Esophagus muscularis mucosa (tissue), 4 donors: ENCODE data around the gene PRR35. TPM values are rescaled to one million over a fixed set of nuclear protein-coding genes. Genes with fewer than 3 reads are reported as not detected.

Experiments
- DNase-seq: peaks from one replicate; pipeline ENCODE4 v3.0.0-alpha.2; 2017; ENCODE audit errors: extremely low spot score
- H3K27ac ChIP-seq, 4 donors: fragments of 200-600 bp; sonication (generic); replicated peaks in 1 of 4; 1 replicate in 3 of 4; 2 replicates in 1 of 4; pipeline ENCODE4 v1.5.1; 2016 to 2019; ENCODE audit warnings: mild to moderate bottlenecking in 1 of 4
- H3K27me3 ChIP-seq, 4 donors: fragments of 200-600 bp; sonication (generic); one replicate each; pipeline versions ENCODE4 v1.5.1 to v1.6.0; 2016 to 2019
- H3K36me3 ChIP-seq, 4 donors: fragments of 200-600 bp; sonication (generic); one replicate each; pipeline ENCODE4 v1.5.1; 2016 to 2019
- H3K4me1 ChIP-seq, 4 donors: fragments of 200-600 bp; sonication (generic); one replicate each; pipeline ENCODE4 v1.5.1; 2016 to 2019
- H3K4me3 ChIP-seq, 4 donors: fragments of 200-600 bp; sonication (generic); 1 replicate in 2 of 4; 2 replicates in 2 of 4; pipeline ENCODE4 v1.5.1; 2016 to 2019; ENCODE audit warnings: mild to moderate bottlenecking in 4 of 4, moderate library complexity in 1 of 4
- H3K9me3 ChIP-seq, 4 donors: fragments of 200-600 bp; sonication (generic); 1 replicate in 3 of 4; 2 replicates in 1 of 4; pipeline ENCODE4 v1.5.1; 2016 to 2019
- EP300 ChIP-seq: sonication (generic); formaldehyde crosslinking; IDR thresholded peaks from one replicate; pipeline ENCODE4 v1.6.1; 2017; ENCODE audit warnings: antibody characterized with exemption
- POLR2A ChIP-seq: fragments of 450-650 bp; IDR thresholded peaks from one replicate; pipeline ENCODE4 v1.6.1; 2017; ENCODE audit warnings: antibody characterized with exemption, moderate library complexity, mild to moderate bottlenecking, low read depth
- POLR2AphosphoS5 ChIP-seq, 2 donors: sonication (generic); formaldehyde crosslinking; IDR thresholded peaks; one replicate each; pipeline ENCODE4 v1.6.1; 2017; ENCODE audit warnings: antibody characterized with exemption in 2 of 2
- WGBS: methylation state at CpG from one replicate; pipeline ENCODE4 v1.1.5; 2018; 5-methylcytosine and 5-hydroxymethylcytosine counted together
- intact Hi-C: fragments of 100-400 bp; cut with DNase I; formaldehyde crosslinking; loops from one replicate; pipeline ENCODE4 v1.15.1; 2023
- total RNA-seq, 4 donors: library from RNA; depleted of rRNA; stranded (reverse); fragments of >200 nt; gene quantifications; one replicate each; pipeline versions ENCODE4 v1.1.0 to v1.2.1, GENCODE V29; 2016
- TF ChIP-seq, protein P1 (sequence below), 3 experiments: fragments of 200-600 bp in 2 of 3; fragments of 450-650 bp in 1 of 3; sonication (generic) in 2 of 3; IDR thresholded peaks; one replicate each; pipeline ENCODE4 v1.5.1; 2017 to 2019; ENCODE audit warnings: antibody characterized with exemption in 3 of 3, mild to moderate bottlenecking in 2 of 3, moderate library complexity in 1 of 3

PRR35 gene
- total RNA-seq, 4 donors from 2014 or later, result not detected

DNA sequence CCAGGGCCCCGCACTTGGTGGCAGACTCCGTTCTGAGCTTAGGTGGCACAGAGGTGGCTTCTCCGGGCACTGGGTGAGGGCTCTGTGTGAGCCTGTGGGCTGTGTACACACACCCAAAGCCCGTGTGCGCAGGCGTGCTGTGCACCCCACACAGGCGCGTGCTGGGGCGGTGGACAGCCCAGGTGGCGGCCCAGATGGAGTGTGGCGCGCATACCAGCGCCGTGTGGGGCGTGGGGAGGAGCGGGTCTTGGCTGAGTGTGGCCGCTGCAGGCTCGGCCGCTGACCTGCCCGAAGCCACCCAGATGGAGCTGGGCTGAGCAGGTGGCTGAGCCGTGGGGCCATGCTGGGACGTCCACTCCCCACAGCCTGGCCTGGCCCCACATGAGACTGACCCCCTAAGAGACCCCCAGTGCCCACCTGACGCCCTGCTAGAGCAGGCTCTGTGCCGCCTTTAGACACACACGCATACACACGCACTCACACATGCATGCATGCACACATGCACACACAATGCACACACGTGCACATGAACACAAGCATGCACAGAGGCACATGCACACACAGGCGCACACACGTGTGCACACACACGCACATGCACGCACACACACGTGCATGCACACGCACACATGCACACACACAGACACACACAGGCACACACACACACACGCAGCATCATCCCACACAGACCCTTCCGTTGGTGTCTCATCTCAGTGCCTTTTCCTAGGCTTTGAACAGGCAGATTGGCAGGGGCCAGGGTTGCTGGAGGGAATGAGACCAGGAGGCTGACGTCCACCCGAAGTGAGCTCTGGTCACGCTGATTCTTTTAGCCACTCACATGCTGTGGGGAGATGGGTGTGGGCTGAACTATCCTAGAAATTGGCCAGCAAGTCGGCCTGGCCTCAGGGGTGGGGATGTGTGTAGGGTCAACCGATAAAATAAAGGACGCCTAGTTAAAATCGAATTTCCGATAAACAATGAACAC is 2.1 kb downstream of the PRR35 start:
- Histone ChIP-seq H3K36me3 (no peaks in the 10 kb centered on the region), H3K27ac (no peak overlapping the region), H3K4me1 (peaks cover 21 to 47% (median 36%) of the 10 kb centered on the region in 4 donors), H3K9me3 (no peaks in the 10 kb centered on the region), H3K4me3 (no peak overlapping the region), H3K27me3 (peaks cover 0 to 78% (median 17%) of the 10 kb centered on the region in 4 donors)
- WGBS, result 79% methylated on average over 25 of the region's 43 CpGs
- no peak for DNase-seq
- intact Hi-C loops, result no loop called here
- TF ChIP-seq, protein P1, sequence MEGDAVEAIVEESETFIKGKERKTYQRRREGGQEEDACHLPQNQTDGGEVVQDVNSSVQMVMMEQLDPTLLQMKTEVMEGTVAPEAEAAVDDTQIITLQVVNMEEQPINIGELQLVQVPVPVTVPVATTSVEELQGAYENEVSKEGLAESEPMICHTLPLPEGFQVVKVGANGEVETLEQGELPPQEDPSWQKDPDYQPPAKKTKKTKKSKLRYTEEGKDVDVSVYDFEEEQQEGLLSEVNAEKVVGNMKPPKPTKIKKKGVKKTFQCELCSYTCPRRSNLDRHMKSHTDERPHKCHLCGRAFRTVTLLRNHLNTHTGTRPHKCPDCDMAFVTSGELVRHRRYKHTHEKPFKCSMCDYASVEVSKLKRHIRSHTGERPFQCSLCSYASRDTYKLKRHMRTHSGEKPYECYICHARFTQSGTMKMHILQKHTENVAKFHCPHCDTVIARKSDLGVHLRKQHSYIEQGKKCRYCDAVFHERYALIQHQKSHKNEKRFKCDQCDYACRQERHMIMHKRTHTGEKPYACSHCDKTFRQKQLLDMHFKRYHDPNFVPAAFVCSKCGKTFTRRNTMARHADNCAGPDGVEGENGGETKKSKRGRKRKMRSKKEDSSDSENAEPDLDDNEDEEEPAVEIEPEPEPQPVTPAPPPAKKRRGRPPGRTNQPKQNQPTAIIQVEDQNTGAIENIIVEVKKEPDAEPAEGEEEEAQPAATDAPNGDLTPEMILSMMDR (IDR thresholded peaks at IDR 0.05), result no peak
- TF ChIP-seq POLR2AphosphoS5 (IDR thresholded peaks at IDR 0.05), result no peak
- no peak for TF ChIP-seq POLR2A
- no peak for TF ChIP-seq EP300

DNA sequence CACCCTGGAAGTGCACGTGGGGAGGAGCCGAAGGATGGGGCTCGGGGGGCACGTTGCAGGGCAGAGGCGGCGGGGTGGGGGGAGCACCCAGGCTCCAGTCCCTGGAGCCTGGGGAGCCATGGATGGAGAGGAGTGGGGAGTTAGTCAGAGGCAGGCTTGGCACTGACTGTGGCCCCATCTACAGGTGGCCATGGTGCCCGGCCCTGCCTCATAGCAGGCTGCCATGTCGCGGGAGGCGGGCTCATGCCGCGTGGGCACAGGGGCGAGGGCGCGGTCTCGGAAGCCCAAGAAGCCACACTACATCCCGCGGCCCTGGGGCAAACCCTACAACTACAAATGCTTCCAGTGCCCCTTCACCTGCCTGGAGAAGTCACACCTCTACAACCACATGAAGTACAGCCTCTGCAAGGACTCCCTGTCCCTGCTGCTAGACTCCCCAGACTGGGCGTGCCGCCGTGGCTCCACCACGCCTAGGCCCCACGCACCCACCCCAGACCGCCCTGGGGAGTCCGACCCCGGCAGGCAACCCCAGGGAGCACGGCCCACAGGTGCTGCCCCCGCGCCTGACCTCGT is 3.0 kb downstream of the PRR35 start:
- DNase-seq, result no peak
- WGBS, result 86% methylated on average over 21 of the region's 30 CpGs
- H3K4me3 ChIP-seq, result no peak overlapping the region
- intact Hi-C loops, result no loop called here
- no peaks in the 10 kb centered on the region for H3K36me3 ChIP-seq
- H3K9me3 ChIP-seq, result no peaks in the 10 kb centered on the region
- no peak overlapping the region for H3K27ac ChIP-seq
- peaks cover 29 to 56% (median 45%) of the 10 kb centered on the region in 4 donors for H3K4me1 ChIP-seq
- TF ChIP-seq POLR2A, result no peak
- TF ChIP-seq POLR2AphosphoS5 (IDR thresholded peaks at IDR 0.05), result no peak
- TF ChIP-seq, protein P1 (IDR thresholded peaks at IDR 0.05), result no peak
- no peak for TF ChIP-seq EP300
- H3K27me3 ChIP-seq, result peaks cover 0 to 69% (median 17%) of the 10 kb centered on the region in 4 donors

DNA sequence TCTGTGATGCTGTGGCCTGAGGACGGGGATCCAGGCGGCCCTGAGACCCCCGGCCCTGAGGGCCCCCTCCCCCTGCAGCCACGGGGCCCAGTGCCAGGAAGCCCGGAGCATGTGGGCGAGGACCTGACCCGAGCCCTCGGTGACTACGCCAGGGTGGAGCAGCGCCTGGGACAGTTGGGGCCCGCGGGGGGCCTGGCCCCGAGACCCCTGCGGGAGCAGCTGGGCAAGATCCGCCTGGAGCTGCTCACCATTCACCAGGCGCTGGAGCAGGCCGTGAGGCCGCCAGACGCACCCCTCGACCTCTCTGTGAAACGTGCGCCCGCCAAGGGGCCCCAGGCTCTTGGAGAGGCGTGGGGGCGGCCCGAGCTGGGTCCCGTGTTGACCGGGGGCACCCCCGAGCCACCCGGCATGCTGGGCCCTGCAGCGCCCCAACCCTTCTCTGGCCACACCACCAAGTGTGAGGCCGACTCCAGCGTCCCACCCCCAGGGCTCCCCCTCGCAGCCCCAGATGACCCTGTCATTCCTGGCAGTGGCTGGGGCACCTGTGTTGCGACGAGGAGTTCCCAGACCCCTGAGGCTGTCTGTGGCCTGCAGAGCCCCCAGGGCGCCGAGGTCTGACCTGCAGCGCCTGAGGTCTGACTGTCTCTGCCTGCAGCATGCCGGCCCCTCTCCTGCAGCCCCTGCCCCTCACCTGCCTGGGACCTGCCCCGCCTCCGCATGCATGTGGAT is 4.7 kb downstream of the PRR35 start:
- intact Hi-C loops, result no loop called here
- Histone ChIP-seq H3K9me3 (no peaks in the 10 kb centered on the region), H3K27me3 (peaks cover 0 to 52% (median 9%) of the 10 kb centered on the region in 4 donors), H3K4me1 (peaks cover 39 to 61% (median 51%) of the 10 kb centered on the region in 4 donors), H3K36me3 (no peaks in the 10 kb centered on the region), H3K4me3 (no peak overlapping the region), H3K27ac (no peak overlapping the region)
- WGBS, result 88% methylated on average over 2 of the region's 42 CpGs
- no peak for DNase-seq
- TF ChIP-seq, protein P1 (IDR thresholded peaks at IDR 0.05), result no peak
- TF ChIP-seq EP300 (no peak), POLR2A (no peak), POLR2AphosphoS5 (IDR thresholded peaks at IDR 0.05) (no peak)

DNA sequence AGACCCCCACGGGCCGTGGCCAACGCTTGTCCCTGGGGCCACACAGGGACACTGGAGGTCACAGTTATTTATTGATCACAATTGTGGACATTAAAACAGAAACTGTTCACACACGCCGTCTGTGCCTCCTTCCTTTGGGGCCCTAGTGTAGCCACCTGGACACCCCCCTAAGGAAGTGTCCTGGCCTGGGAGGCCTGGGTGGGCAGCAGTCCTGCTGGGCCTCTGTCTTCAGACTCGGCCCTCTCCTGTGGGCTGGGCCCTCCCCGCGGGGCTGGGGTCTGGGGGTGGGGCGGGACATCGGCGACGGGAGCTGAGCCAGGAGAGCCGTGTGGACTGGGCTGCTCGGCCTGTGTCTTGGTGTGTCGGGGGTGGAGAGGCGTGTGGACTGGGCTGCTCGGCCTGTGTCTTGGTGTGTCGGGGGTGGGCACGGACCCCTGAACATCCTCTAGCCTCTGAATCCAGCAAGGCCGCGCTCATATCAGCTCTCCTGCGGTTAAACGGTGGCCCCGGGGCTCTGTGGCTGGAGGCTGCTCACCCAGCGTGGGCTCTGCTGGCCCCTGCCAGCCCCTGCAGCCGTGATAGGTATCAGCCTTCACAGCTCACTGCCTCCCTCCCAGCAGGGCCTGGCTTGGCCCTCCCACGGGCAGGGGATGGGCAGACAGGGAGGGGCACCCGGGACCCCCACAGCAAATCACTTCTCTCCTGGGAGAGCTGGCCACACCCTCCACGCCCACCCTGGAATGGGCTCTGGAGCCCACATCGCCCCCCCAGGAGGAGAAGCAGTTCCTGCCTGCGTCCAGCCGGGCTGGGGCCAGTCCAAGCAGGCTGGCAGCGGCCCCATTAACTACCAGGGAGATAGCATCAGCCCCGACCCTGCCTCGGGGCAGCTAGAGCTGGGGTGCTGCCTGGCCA is 5.5 kb downstream of the PRR35 start:
- H3K9me3 ChIP-seq, result no peaks in the 10 kb centered on the region

More for the DNA sequence above, 5.5 kb downstream of the PRR35 start:
- peak overlapping the region in 1 of 4 donors; percentile 48 for H3K27ac ChIP-seq
- H3K4me3 ChIP-seq, result no peak overlapping the region
- no peak for DNase-seq
- peaks cover 41 to 58% (median 52%) of the 10 kb centered on the region in 4 donors for H3K4me1 ChIP-seq
- H3K27me3 ChIP-seq, result peaks cover 0 to 44% (median 8%) of the 10 kb centered on the region in 4 donors
- 61% methylated on average over 15 of the region's 35 CpGs for WGBS
- H3K36me3 ChIP-seq, result no peaks in the 10 kb centered on the region
- intact Hi-C loops, result no loop called here
- no peak for TF ChIP-seq EP300
